ENCODE measurements around the gene GRIK5.

DNA sequence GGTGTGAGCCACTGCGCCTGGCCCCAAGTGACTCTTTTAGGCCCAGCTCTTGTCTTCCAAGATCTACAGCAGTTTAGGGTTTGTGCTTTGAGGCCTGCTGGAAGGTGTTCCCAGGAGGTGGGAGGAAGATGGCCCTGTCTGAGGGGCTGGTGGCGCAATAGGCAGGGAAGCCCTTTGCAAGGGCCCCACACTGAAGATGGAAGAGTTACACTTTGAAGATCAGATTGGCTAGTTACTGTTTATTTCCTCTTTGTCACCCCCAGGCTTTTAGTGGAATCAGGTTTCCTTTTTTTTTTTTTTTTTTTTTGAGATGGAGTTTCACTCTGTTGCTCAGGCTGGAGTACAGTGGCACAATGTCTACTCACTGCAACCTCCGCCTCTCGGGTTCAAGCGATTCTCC is 109.0 kb downstream of the GRIK5 start:
- TF ChIP-seq, protein P1, sequence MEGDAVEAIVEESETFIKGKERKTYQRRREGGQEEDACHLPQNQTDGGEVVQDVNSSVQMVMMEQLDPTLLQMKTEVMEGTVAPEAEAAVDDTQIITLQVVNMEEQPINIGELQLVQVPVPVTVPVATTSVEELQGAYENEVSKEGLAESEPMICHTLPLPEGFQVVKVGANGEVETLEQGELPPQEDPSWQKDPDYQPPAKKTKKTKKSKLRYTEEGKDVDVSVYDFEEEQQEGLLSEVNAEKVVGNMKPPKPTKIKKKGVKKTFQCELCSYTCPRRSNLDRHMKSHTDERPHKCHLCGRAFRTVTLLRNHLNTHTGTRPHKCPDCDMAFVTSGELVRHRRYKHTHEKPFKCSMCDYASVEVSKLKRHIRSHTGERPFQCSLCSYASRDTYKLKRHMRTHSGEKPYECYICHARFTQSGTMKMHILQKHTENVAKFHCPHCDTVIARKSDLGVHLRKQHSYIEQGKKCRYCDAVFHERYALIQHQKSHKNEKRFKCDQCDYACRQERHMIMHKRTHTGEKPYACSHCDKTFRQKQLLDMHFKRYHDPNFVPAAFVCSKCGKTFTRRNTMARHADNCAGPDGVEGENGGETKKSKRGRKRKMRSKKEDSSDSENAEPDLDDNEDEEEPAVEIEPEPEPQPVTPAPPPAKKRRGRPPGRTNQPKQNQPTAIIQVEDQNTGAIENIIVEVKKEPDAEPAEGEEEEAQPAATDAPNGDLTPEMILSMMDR (IDR thresholded peaks at IDR 0.05): no peak
- no peak for TF ChIP-seq POLR2A (IDR thresholded peaks at IDR 0.05)

Data from esophagus squamous epithelium (tissue), 4 donors.